Gastrocnemius medialis (tissue), 4 donors: ENCODE measurements around the gene KCNS3. TPM values are rescaled to one million over a fixed set of nuclear protein-coding genes. Genes with fewer than 3 reads are reported as not detected.
A peak's percentile ranks its signal among the peaks of the same experiment; 100 is the strongest.

Experiments used
- ATAC-seq, 2 donors: fragments of 150-250 bp; one replicate each; pipeline ENCODE4 v1.9.1; 2016
- DNase-seq, 2 donors: peaks; one replicate each; pipeline ENCODE4 v3.0.0-alpha.2; 2019
- H3K27ac ChIP-seq, 4 donors: fragments of 200-600 bp; sonication (generic); 1 replicate in 1 of 4; 2 replicates in 3 of 4; pipeline ENCODE4 v1.5.1; 2016 to 2018; ENCODE audit warnings: mild to moderate bottlenecking in 2 of 4, moderate library complexity in 1 of 4
- H3K27me3 ChIP-seq, 3 donors: fragments of 200-600 bp; sonication (generic) in 2 of 3; 1 replicate in 1 of 3; 2 replicates in 2 of 3; pipeline versions ENCODE4 v1.5.1 to v1.6.0; 2016 to 2019; ENCODE audit warnings: mild to moderate bottlenecking in 1 of 3, moderate library complexity in 1 of 3
- H3K36me3 ChIP-seq, 2 donors: fragments of 200-600 bp; sonication (generic) in 1 of 2; one replicate each; pipeline ENCODE4 v1.5.1; 2017 to 2018
- H3K4me1 ChIP-seq, 2 donors: fragments of 200-600 bp; sonication (generic) in 1 of 2; one replicate each; pipeline ENCODE4 v1.5.1; 2016 to 2017; ENCODE audit warnings: mild to moderate bottlenecking in 2 of 2
- H3K4me3 ChIP-seq, 4 donors: fragments of 200-600 bp; sonication (generic) in 3 of 4; 1 replicate in 1 of 4; 2 replicates in 3 of 4; pipeline ENCODE4 v1.5.1; 2016 to 2019; ENCODE audit warnings: mild to moderate bottlenecking in 2 of 4
- H3K9me3 ChIP-seq, 3 donors: fragments of 200-600 bp; sonication (generic) in 2 of 3; 1 replicate in 1 of 3; 2 replicates in 2 of 3; pipeline ENCODE4 v1.5.1; 2016 to 2019
- CTCF ChIP-seq, 5 experiments: fragments of 450-650 bp in 3 of 5; fragments of 200-600 bp in 2 of 5; sonication (generic) in 2 of 5; IDR thresholded peaks in 4 of 5; conservative IDR thresholded peaks in 1 of 5; 1 replicate in 4 of 5; 2 replicates in 1 of 5; pipeline ENCODE4 v1.5.1; 2016 to 2019; ENCODE audit warnings: antibody characterized with exemption in 5 of 5, mild to moderate bottlenecking in 3 of 5, moderate library complexity in 3 of 5
- POLR2A ChIP-seq, 2 donors: fragments of 450-650 bp; IDR thresholded peaks; one replicate each; pipeline ENCODE4 v1.6.1; 2017; ENCODE audit warnings: antibody characterized with exemption in 2 of 2, mild to moderate bottlenecking in 2 of 2, moderate library complexity in 2 of 2
- in situ Hi-C, 4 donors: fragments of 200-750 bp; cut with MboI; loops; one replicate each; pipeline versions ENCODE4 v1.15.0 to v1.8.0; 2017; ENCODE audit warnings: low sequenced_read_pairs in 4 of 4
- intact Hi-C: fragments of 100-400 bp; cut with DNase I; formaldehyde crosslinking; loops from one replicate; pipeline ENCODE4 v1.15.1; 2023; ENCODE audit warnings: low total_unique reads
- total RNA-seq, 4 donors: library from RNA; depleted of rRNA; stranded (reverse); fragments of >200 nt; gene quantifications; one replicate each; pipeline versions ENCODE4 v1.1.0 to v1.2.3, GENCODE V29; 2016

Gene KCNS3
- total RNA-seq, 4 donors from 2014 or later, result 25.8 to 103 (median 65.6) TPM

GRCh38 chr2:17911491-17912260, 33.2 kb downstream of the KCNS3 start:
- H3K27me3 ChIP-seq, result no peaks in the 10 kb centered on the region
- intact Hi-C loops, result loop anchor here (10.0 kb wide), 1 partner anchor 63 kb away; no protein-coding TSS in a partner anchor
- no peaks in the 10 kb centered on the region for H3K36me3 ChIP-seq
- in situ Hi-C loops, result no loop called here
- peaks cover 36 to 50% of the 10 kb centered on the region in 2 donors for H3K4me1 ChIP-seq
- no peaks in the 10 kb centered on the region for H3K9me3 ChIP-seq
- no peak for DNase-seq
- no peak for TF ChIP-seq CTCF (IDR thresholded peaks at IDR 0.05 in 4 of 5, conservative IDR thresholded peaks at IDR 0.05 in 1 of 5)
- TF ChIP-seq POLR2A (IDR thresholded peaks at IDR 0.05), result no peak
- H3K4me3 ChIP-seq, result peak overlapping the region; percentile 11 to 42 (median 25)
- peak overlapping the region; percentile 27 to 68 (median 48) for H3K27ac ChIP-seq
- peak; percentile 27 to 32 for ATAC-seq

GRCh38 chr2:17912266-17912691, 33.8 kb downstream of the KCNS3 start:
- intact Hi-C loops (loop anchor here (10.0 kb wide), 1 partner anchor 63 kb away; no protein-coding TSS in a partner anchor), in situ Hi-C loops (no loop called here)
- Histone ChIP-seq H3K27me3 (no peaks in the 10 kb centered on the region), H3K27ac (peak overlapping the region; percentile 27 to 68 (median 48)), H3K36me3 (no peaks in the 10 kb centered on the region), H3K9me3 (no peaks in the 10 kb centered on the region), H3K4me1 (peaks cover 42 to 56% of the 10 kb centered on the region in 2 donors), H3K4me3 (peak overlapping the region; percentile 11 to 42 (median 25))
- TF ChIP-seq CTCF (IDR thresholded peaks at IDR 0.05 in 4 of 5, conservative IDR thresholded peaks at IDR 0.05 in 1 of 5) (no peak), POLR2A (IDR thresholded peaks at IDR 0.05) (no peak)
- peak; percentile 62 to 81 for ATAC-seq
- DNase-seq, result peak; percentile 12 to 32

GRCh38 chr2:17915099-17915498, 36.6 kb downstream of the KCNS3 start:
- ATAC-seq (no peak), DNase-seq (no peak)
- no peaks in the 10 kb centered on the region for H3K36me3 ChIP-seq
- in situ Hi-C loops (no loop called here), intact Hi-C loops (loop anchor here (10.0 kb wide), 1 partner anchor 60 kb away; no protein-coding TSS in a partner anchor)
- no peaks in the 10 kb centered on the region for H3K9me3 ChIP-seq
- no peaks in the 10 kb centered on the region for H3K27me3 ChIP-seq
- H3K27ac ChIP-seq, result peak overlapping the region in 3 of 4 donors; percentile 16 to 18 (median 16)
- H3K4me1 ChIP-seq, result peaks cover 52 to 68% of the 10 kb centered on the region in 2 donors
- no peak overlapping the region for H3K4me3 ChIP-seq
- no peak for TF ChIP-seq POLR2A (IDR thresholded peaks at IDR 0.05)
- no peak for TF ChIP-seq CTCF (IDR thresholded peaks at IDR 0.05 in 4 of 5, conservative IDR thresholded peaks at IDR 0.05 in 1 of 5)

GRCh38 chr2:17915811-17916518, 37.5 kb downstream of the KCNS3 start:
- H3K27me3 ChIP-seq, result no peaks in the 10 kb centered on the region
- TF ChIP-seq POLR2A (IDR thresholded peaks at IDR 0.05) (no peak), CTCF (IDR thresholded peaks at IDR 0.05 in 4 of 5, conservative IDR thresholded peaks at IDR 0.05 in 1 of 5) (no peak)
- H3K27ac ChIP-seq, result peak overlapping the region in 2 of 4 donors; percentile 16 to 35
- ATAC-seq, result peak in 1 of 2 donors; percentile 43
- in situ Hi-C loops (no loop called here), intact Hi-C loops (loop anchor here (10.0 kb wide), 1 partner anchor 59 kb away; no protein-coding TSS in a partner anchor)
- H3K4me3 ChIP-seq, result no peak overlapping the region
- H3K36me3 ChIP-seq, result no peaks in the 10 kb centered on the region
- DNase-seq, result no peak
- peaks cover 58 to 63% of the 10 kb centered on the region in 2 donors for H3K4me1 ChIP-seq
- no peaks in the 10 kb centered on the region for H3K9me3 ChIP-seq
